ENCODE results near the gene PDZD11.
A peak's percentile ranks its signal among the peaks of the same experiment; 100 is the strongest.

DNA sequence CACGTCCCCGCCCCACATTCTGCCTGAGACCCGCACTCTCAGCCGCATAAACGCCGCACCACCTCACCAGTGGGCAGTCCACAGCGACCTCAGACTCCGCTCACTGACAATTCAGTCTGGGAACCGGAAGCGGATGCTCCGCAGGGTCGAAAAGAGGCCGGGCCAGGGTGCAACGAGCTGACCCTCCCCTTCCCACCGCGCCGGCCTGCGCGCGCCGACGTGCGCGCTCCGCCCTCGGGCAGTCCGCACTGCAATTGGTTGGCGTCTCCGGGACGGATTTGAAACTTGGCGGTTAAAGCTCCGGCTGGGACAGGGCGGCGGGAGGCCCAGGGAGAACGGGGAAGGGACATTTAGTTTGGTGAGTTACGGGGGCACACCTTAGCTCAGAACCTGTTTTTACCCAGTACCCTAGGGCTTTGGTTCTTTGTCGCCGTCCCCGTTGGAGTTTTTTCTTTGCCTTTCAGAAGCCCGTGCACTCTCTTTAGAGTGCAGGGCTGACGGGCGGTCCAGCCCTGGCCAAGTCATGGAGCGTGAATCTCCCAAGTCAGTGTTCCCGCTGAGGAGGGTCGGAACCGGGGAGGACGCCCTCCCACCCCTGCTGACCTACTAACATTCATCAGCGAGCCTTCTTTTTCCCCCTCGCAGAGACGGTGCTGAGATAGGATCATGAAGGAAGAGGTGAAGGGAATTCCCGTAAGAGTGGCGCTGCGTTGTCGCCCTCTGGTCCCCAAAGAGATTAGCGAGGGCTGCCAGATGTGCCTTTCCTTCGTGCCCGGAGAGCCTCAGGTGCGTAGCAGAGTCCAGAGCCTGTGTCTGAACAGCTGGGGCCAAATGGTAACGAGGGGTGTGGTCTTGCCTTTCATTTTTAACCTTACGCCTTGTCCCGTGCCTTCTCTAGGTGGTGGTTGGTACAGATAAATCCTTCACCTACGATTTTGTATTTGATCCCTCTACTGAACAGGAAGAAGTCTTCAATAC lies at the start of gene PDZD11, which contains the start of gene KIF4A:
- TF ChIP-seq, protein P1, sequence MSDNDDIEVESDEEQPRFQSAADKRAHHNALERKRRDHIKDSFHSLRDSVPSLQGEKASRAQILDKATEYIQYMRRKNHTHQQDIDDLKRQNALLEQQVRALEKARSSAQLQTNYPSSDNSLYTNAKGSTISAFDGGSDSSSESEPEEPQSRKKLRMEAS (IDR thresholded peaks at IDR 0.05), result peak; percentile 38; the same call in 1 of the 2 replicates
- TF ChIP-seq CEBPB (IDR thresholded peaks at IDR 0.05) (no peak), TCF12 (IDR thresholded peaks at IDR 0.05; ENCODE audit: low read depth) (no peak), TAF1 (IDR thresholded peaks at IDR 0.05; ENCODE audit: low read depth) (peak; percentile 72), EP300 (IDR thresholded peaks at IDR 0.05; ENCODE audit: borderline replicate concordance) (no peak)
